A673 (cell line): ENCODE results near the gene FKBP1A. TPM values are rescaled to one million over a fixed set of nuclear protein-coding genes. Genes with fewer than 3 reads are reported as not detected.
"Not testable (repeated sequence)": the region's sequence is repeated elsewhere in the genome, so short reads cannot be mapped to it uniquely, and the experiment has no call there.

Source experiments
- BruUV-seq: library from RNA; stranded (reverse); fragments of 400-500 nt; replicated peaks from 2 replicates; lab custom pipeline; 2021; lab: Mats Ljungman, UMichigan
- CTCF ChIA-PET: fragments of 300-600 bp; sonication (Branson Sonifier 250); formaldehyde crosslinking; loops from one replicate; lab custom pipeline; 2022; ENCODE audit warnings: antibody characterized with exemption; lab: Charles Lee
- POLR2A ChIA-PET: fragments of 300-600 bp; sonication (Branson Sonifier 250); formaldehyde crosslinking; loops from one replicate; lab custom pipeline; 2022; ENCODE audit warnings: antibody characterized with exemption; ENCODE audit not compliant: low non-redundant PET; lab: Charles Lee
- DNase-seq: peaks from one replicate; pipeline ENCODE4 v3.0.0-alpha.2; 2015; ENCODE audit warnings: low spot score
- H3K27ac ChIP-seq: fragments of 200-600 bp; sonication (generic); 2 replicates; pipeline ENCODE4 v1.5.1; 2016; ENCODE audit warnings: mixed run types, low read depth, mild to moderate bottlenecking, mixed read lengths, antibody characterized with exemption, low read length; ENCODE audit not compliant: poor library complexity, severe bottlenecking
- H3K27me3 ChIP-seq: fragments of 200-600 bp; sonication (generic); replicated peaks from 2 replicates; pipeline ENCODE4 v1.6.1; 2017; ENCODE audit warnings: mixed run types, low read depth, mild to moderate bottlenecking, mixed read lengths, antibody characterized with exemption, low read length; ENCODE audit not compliant: insufficient read depth, poor library complexity
- H3K36me3 ChIP-seq: fragments of 200-600 bp; sonication (generic); 2 replicates; pipeline ENCODE4 v1.6.1; 2016; ENCODE audit warnings: mixed run types, mild to moderate bottlenecking, mixed read lengths, antibody characterized with exemption, low read length; ENCODE audit not compliant: insufficient read depth, poor library complexity, severe bottlenecking
- H3K4me1 ChIP-seq: fragments of 200-600 bp; sonication (generic); 2 replicates; pipeline ENCODE4 v1.6.1; 2017; ENCODE audit warnings: mixed run types, mild to moderate bottlenecking, mixed read lengths, antibody characterized with exemption, low read length; ENCODE audit not compliant: insufficient read depth, poor library complexity, severe bottlenecking
- H3K4me3 ChIP-seq: fragments of 200-600 bp; sonication (generic); 2 replicates; pipeline ENCODE4 v1.5.1; 2016; ENCODE audit warnings: low read depth, mixed run types, mild to moderate bottlenecking, mixed read lengths, low read length; ENCODE audit not compliant: poor library complexity, severe bottlenecking
- H3K9me3 ChIP-seq: fragments of 200-600 bp; sonication (generic); 2 replicates; pipeline ENCODE4 v1.6.1; 2016; ENCODE audit warnings: mixed run types, low read depth, mild to moderate bottlenecking, mixed read lengths, antibody characterized with exemption, low read length; ENCODE audit not compliant: poor library complexity, severe bottlenecking
- CTCF ChIP-seq: fragments of 300-800, 200-600 bp; sonication (generic); conservative IDR thresholded peaks from 2 replicates; pipeline ENCODE4 v1.5.1; 2017; ENCODE audit warnings: low read depth, mild to moderate bottlenecking, antibody characterized with exemption, low read length, moderate library complexity, mixed read lengths
- EZH2 ChIP-seq: fragments of 200-600 bp; sonication (generic); IDR thresholded peaks from 2 replicates; pipeline ENCODE4 v1.6.1; 2017; ENCODE audit warnings: borderline replicate concordance, low read depth, mild to moderate bottlenecking, mixed read lengths, antibody characterized with exemption, low read length; ENCODE audit not compliant: poor library complexity, severe bottlenecking
- intact Hi-C: fragments of 100-400 bp; cut with micrococcal nuclease; formaldehyde crosslinking; loops from one replicate; pipeline ENCODE4 v1.10.0; 2022; ENCODE audit not compliant: unreplicated experiment
- total RNA-seq: library from RNA; stranded (reverse); gene quantifications from 2 replicates; pipeline ENCODE4 v1.2.3, GENCODE V29; 2021

FKBP1A gene
- total RNA-seq, 1 experiment from 2014 or later: 264 TPM

DNA sequence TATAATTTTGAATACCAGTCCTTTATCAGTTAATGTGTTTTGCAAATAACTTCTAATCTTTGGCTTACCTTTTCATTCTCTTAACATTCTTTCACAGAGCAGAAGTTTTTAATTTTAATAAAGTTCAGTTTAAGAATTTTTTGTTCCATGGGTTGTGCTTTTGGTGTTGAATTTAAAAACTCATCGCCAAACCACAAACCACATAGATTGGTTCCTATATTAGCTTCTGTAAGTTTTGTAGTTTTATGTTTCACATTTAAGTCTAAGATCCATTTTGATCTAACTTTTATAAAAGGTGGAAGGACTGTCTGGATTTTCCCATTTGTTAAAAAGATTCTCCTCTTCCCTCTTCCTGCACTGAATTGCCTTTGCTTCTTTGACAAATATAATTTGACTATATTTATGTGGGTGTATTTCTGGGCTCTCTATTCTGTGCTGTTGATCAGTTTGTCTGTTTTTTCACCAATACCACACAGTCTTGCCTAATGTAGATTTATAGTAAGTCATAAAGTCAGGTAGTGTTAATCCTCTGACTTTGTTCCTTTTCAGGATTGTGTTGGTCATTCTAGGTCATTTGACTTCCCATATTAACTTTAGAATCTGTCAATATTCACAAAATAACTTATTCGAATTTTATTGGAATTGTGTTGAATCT, 46.4 kb downstream of the FKBP1A start:
- no peaks in the 10 kb centered on the region for H3K36me3 ChIP-seq
- no peaks in the 10 kb centered on the region for H3K27me3 ChIP-seq
- no peak for DNase-seq
- ChIA-PET POLR2A (no interaction called here), CTCF (no interaction called here)
- no peak overlapping the region for H3K4me3 ChIP-seq
- H3K9me3 ChIP-seq: peaks cover 35% of the 10 kb centered on the region
- no peak overlapping the region for H3K27ac ChIP-seq
- intact Hi-C loops: no loop called here
- H3K4me1 ChIP-seq: no peaks in the 10 kb centered on the region
- no peak for TF ChIP-seq EZH2
- no peak for TF ChIP-seq CTCF
- BruUV-seq: no TSS peak

DNA sequence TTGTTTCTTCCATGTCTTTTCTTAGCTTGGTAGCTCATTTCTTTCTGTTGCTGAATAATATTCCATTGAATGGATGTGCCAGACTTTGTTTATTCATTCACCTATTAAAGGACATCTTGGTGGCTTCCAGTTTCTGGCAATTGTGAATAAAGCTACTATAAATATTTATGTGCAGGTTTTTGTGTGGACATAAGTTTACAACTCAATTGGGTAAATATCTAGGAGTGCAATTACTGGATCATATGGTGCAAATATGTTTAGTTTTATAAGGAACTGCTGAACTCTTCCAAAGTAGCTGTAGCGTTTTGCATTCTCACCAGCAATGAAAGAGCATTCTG, 47.1 kb downstream of the FKBP1A start:
- POLR2A ChIA-PET: no interaction called here
- Histone ChIP-seq H3K4me1 (no peaks in the 10 kb centered on the region), H3K9me3 (peaks cover 31% of the 10 kb centered on the region), H3K36me3 (no peaks in the 10 kb centered on the region), H3K4me3 (no peak overlapping the region), H3K27me3 (no peaks in the 10 kb centered on the region), H3K27ac (no peak overlapping the region)
- intact Hi-C loops: no loop called here
- CTCF ChIA-PET: no interaction called here
- no TSS peak for BruUV-seq
- no peak for DNase-seq
- no peak for TF ChIP-seq EZH2
- no peak for TF ChIP-seq CTCF

DNA sequence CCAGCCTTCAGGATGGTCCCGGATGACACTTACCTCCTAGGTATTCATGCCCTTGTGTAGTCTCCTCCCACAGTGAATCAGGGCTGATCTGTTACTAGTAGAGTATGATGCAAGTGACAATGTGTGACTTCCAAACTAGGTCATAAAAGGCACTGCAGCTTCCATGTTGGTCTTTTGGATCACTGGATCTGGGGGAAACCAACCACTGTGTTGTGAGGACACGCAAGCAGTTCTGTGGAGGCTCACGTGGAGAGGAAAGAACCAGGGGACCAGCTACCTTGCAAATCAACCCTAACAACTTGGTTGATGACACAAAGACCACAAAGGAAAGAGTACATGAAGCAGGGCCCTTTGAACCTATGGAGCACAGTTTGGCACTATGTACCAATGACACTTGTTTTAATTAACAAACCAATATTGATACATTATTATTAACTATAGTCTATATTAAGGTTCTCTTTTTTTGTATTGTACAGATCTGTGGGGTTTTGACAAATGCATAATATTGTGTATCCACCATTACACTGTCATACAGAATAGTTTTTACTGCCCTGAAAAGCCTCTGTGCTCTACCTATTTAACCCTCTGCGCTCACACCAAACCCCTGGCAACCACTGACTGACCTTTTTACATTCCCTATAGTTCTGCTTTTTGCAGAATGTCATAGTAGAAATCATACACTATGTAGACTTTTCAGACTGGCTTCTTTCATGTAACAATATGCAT, 47.7 kb downstream of the FKBP1A start:
- BruUV-seq: no TSS peak
- Histone ChIP-seq H3K4me3 (no peak overlapping the region), H3K27ac (no peak overlapping the region), H3K9me3 (peaks cover 31% of the 10 kb centered on the region), H3K27me3 (no peaks in the 10 kb centered on the region), H3K4me1 (no peaks in the 10 kb centered on the region), H3K36me3 (no peaks in the 10 kb centered on the region)
- intact Hi-C loops: no loop called here
- ChIA-PET POLR2A (no interaction called here), CTCF (no interaction called here)
- DNase-seq: no peak
- no peak for TF ChIP-seq EZH2
- TF ChIP-seq CTCF: no peak

DNA sequence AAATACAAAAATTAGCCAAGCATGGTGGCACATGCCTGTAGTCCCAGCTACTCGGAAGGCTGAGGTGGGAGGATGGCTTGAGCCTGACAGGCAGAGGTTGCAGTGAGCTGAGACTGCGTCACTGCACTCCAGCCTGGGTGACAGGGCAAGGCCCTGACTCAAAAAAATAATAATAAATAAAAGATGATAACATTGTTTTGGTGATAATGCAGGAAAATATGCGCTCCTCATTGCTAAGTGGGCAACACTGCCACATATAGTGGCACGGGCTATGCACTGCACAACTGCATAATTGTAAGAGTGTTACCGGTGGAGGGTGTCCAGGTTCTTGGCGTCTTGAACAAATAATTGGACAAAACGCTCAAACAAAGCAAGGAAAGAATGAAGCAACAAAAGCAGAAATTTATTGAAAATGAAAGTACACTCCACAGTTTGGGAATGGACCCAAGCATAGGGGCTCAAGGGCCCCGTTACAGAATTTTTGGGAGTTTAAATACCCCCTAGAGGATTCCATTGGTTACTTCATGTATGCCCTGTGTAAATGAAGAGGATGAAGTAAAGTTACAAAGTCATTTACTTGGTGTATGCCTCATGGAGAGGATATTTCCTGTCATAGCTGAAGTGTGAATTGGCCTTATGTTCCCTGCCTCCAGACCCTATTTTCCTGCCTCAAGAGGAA, 49.3 kb downstream of the FKBP1A start:
- peaks cover 22% of the 10 kb centered on the region for H3K9me3 ChIP-seq
- intact Hi-C loops, H3K27ac ChIP-seq, POLR2A ChIA-PET, CTCF ChIA-PET, H3K36me3 ChIP-seq, H3K4me1 ChIP-seq, H3K27me3 ChIP-seq, BruUV-seq, H3K4me3 ChIP-seq, DNase-seq: not testable (repeated sequence)
